IPS-NIHi11 (cell line): ENCODE measurements around the gene TTLL5.

Experiments used
- DNase-seq: peaks from one replicate; pipeline ENCODE4 v3.0.0; 2012; ENCODE audit warnings: mixed read lengths, low spot score

TTLL5 gene

GRCh38 chr14:75742867-75743266 lies 81.8 kb downstream of the TTLL5 start:
- no peak for DNase-seq

- no peak for DNase-seq
Observed at GRCh38 chr14:75747899-75748298, 86.9 kb downstream of the TTLL5 start.

- no peak for DNase-seq
Observed at GRCh38 chr14:75748336-75748735, 87.3 kb downstream of the TTLL5 start.

GRCh38 chr14:75751296-75751695 lies 90.2 kb downstream of the TTLL5 start:
- no peak for DNase-seq

GRCh38 chr14:75752086-75752485 lies 91.0 kb downstream of the TTLL5 start:
- no peak for DNase-seq

- no peak for DNase-seq
Observed at GRCh38 chr14:75752907-75753594, 92.0 kb downstream of the TTLL5 start.

- no peak for DNase-seq
Observed at GRCh38 chr14:75753696-75754095, 92.7 kb downstream of the TTLL5 start.

GRCh38 chr14:75757644-75758402 lies 96.8 kb downstream of the TTLL5 start:
- DNase-seq = no peak

- DNase-seq = no peak
Observed at GRCh38 chr14:75764020-75764419, 103.0 kb downstream of the TTLL5 start.

- no peak for DNase-seq
Observed at GRCh38 chr14:75769047-75769685, 108.1 kb downstream of the TTLL5 start.

- DNase-seq = no peak
Observed at GRCh38 chr14:75770635-75771034, 109.6 kb downstream of the TTLL5 start.

- DNase-seq = no peak
Observed at GRCh38 chr14:75771595-75771994, 110.5 kb downstream of the TTLL5 start.

- no peak for DNase-seq
Observed at GRCh38 chr14:75773046-75773445, 112.0 kb downstream of the TTLL5 start.

GRCh38 chr14:75781096-75781495 lies 120.0 kb downstream of the TTLL5 start:
- no peak for DNase-seq

GRCh38 chr14:75783184-75783583 lies 122.1 kb downstream of the TTLL5 start:
- DNase-seq = no peak

GRCh38 chr14:75783602-75784313 lies 122.7 kb downstream of the TTLL5 start:
- no peak for DNase-seq

GRCh38 chr14:75784314-75784686 lies 123.3 kb downstream of the TTLL5 start:
- no peak for DNase-seq

GRCh38 chr14:75793806-75794205 lies 132.8 kb downstream of the TTLL5 start:
- no peak for DNase-seq

- DNase-seq = no peak
Observed at GRCh38 chr14:75794615-75795038, 133.6 kb downstream of the TTLL5 start.

GRCh38 chr14:75800792-75801191 lies 139.7 kb downstream of the TTLL5 start:
- no peak for DNase-seq

GRCh38 chr14:75802486-75802885 lies 141.4 kb downstream of the TTLL5 start:
- DNase-seq = no peak

GRCh38 chr14:75803765-75804164 lies 142.7 kb downstream of the TTLL5 start:
- DNase-seq = peak; percentile 10
